Cardiac septum (tissue), 1 donor: Measurements from ENCODE around the gene REC114. TPM values are rescaled to one million over a fixed set of nuclear protein-coding genes. Genes with fewer than 3 reads are reported as not detected.
"Not testable (repeated sequence)": the region's sequence is repeated elsewhere in the genome, so short reads cannot be mapped to it uniquely, and the experiment has no call there.

Source experiments
- DNase-seq: peaks from one replicate; pipeline ENCODE4 v3.0.0-alpha.2; 2020; ENCODE audit warnings: low spot score
- intact Hi-C: fragments of 100-400 bp; cut with DNase I; formaldehyde crosslinking; loops from one replicate; pipeline ENCODE4 v1.14.0; 2022
- total RNA-seq: library from RNA; stranded (reverse); fragmentation: NEBNext Ultra II Directional; extraction: Animal tissue kit (Norgen Biotek cat#: 25700); gene quantifications from one replicate; pipeline ENCODE4 v1.2.1, GENCODE V29; 2021
- donor health status: DM: no; HTN: no; CAD: no.

REC114 gene
- total RNA-seq, 1 donor from 2014 or later = not detected

DNA sequence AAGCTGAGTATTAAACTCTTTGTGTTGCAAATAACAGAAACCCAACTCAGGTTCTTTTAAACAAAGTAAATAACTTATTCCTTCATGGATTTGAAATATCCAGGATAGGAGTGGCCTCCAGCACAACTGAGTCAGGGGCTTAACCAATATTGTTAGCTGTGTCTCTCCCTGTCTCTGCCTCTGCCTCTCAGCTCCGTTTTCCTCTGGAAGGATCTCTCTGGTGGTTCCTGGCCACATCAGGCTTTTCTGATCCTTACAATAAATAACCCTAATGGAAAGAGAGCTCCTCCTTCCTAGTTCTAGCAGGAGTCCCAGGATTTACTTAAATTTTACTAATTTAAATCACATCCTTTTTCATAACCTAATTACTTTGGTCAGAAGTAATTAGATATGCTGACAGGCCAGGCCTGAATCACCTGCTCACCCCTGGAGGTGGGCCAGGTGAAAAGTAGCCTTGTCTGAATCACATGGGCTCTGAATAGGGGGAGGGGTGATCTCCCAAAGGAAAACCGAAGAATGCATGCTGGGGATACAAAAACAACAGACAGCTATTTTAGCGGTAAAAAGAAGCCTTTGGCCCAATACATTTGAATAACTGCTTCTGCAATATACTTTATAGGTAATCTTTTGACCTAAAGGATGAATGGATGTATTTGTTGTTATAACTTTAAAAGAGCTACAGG lies 75.4 kb downstream of the REC114 start:
- DNase-seq = no peak
- intact Hi-C loops = loop anchor here (10.0 kb wide), 1 partner anchor 154 kb away; the partner anchor contains the start of gene HCN4

DNA sequence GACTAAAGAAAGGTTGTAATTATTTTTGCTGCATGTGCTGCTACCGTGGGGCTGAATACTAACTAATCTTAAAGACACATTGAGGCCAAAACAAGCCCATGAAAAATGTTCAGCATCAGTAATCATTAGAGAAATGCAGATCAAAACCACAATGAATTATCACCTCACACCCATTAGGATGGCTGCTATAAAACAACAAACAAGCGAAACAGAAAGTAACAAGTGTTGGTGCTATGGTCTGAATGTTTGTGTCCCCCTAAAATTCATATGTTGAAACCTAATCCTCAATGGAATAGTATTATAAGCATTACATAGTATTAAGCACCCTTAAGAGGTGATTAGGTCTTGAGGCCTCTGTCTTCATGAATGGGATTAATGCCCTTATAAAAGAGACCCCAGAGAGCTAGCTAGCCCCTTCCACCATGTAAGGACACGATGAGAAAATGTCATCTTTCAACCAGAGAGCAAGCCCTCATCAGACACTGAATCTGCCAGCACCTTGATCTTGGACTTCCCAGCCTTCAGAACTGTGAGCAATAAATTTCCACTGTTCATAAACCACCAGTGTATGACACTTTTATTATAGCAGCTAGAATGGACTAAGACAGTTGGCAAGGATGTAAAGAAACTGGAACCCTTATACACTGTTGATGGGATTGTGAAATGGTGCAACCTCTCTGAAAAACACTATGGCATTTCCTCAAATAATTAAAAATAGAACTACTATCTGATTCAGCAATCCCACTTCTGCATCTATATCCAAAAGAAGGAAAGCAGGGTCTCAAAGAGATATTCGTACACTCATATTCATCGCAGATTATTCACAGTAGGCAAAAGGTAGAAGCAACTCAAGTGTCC lies 76.1 kb downstream of the REC114 start:
- intact Hi-C loops = loop anchor here (10.0 kb wide), 1 partner anchor 154 kb away; the partner anchor contains the start of gene HCN4
- DNase-seq = no peak

DNA sequence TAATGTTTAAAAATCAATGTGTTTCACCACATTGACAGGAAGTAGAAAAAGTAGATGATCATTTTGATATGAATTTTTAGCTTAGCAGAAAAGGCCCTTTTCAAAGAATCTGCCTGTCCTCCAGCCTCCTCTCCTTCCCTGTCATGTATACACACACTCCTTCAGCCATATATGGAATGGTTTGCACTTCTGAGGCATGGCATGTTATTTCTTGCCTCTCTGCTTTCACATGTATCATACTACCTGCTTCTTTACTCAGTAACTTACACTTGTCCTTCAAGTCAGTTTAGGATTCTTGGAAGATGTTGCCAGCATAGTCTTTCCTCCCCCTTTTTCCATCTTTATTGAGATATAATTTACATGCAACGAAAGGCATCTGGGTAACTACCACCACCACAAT lies 79.0 kb downstream of the REC114 start:
- no peak for DNase-seq
- intact Hi-C loops = no loop called here

DNA sequence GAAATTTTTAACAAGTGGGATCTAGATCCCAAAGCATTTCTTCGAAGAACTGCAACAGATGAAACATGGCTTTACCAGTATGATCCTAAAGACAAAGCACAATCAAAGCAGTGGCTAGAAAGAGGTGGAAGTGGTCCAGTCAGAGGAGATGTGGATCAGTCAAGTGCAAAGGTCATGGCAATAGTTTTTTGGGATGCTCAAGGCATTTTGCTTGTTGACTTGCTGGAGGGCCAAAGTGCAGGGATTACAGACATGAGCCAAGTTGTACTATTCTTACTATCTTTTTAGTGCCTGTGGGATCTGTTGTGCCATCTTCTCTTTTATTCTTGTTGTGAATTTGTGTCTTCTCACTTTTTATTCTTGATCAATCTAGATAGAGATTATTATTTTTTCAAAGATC lies 82.0 kb downstream of the REC114 start:
- intact Hi-C loops = no loop called here
- DNase-seq = no peak

DNA sequence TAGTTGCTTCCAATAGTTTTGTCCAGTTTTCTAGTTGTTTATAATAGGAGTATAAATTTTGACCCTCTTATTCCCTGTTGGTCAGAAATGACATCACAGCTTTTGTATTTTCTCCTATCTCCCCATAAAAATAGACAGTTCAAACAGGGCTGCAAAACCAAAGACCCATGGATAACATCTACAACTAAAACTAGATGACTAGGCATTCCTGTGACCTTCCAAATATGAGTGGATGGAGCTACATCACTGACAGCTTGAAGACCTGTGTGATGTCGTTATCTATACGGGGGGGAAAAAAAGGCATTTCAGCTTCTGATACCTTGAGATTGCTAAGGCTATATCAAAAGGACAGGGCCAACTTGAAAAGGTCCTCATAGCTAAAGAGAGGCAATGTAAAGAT lies 84.6 kb downstream of the REC114 start:
- intact Hi-C loops = no loop called here
- DNase-seq = no peak

DNA sequence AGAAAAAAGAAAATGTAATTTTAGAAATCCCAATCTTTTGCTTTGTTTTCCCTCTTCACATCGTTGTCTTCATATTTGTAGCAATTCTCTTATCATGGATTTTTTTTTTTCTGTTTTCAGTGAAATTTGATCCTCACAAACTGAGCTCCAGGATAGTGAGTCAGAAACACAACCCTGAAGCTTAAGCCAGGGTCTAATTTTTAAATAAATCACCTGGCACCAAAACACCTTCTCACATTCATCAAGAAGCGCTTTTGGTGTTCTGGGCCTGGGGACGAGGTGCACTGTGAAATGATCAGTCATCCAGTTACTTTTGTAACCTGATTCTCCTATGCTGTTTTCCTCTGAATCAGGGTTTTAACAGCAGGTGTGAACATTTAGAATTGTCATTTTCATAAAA lies 87.7 kb downstream of the REC114 start:
- intact Hi-C loops = no loop called here
- DNase-seq = no peak

DNA sequence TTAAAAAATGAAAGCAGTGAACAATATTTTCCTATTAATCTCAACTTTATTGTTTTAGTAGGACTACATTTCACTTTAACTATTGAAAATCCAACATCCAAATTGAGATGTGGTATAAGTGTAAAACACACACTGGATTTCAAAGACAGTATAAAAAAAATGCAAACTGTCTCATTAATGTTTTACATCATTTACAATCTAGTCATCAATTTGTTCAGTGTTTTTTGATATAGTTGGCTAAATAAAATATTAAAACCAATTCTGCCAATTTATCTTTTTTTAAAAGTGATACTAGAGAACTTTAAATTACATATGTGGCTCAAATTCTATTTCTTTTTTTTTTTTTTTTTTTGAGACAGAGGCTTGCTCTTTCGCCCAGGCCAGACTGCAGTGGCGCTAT lies 95.2 kb downstream of the REC114 start:
- no peak for DNase-seq
- intact Hi-C loops = no loop called here

DNA sequence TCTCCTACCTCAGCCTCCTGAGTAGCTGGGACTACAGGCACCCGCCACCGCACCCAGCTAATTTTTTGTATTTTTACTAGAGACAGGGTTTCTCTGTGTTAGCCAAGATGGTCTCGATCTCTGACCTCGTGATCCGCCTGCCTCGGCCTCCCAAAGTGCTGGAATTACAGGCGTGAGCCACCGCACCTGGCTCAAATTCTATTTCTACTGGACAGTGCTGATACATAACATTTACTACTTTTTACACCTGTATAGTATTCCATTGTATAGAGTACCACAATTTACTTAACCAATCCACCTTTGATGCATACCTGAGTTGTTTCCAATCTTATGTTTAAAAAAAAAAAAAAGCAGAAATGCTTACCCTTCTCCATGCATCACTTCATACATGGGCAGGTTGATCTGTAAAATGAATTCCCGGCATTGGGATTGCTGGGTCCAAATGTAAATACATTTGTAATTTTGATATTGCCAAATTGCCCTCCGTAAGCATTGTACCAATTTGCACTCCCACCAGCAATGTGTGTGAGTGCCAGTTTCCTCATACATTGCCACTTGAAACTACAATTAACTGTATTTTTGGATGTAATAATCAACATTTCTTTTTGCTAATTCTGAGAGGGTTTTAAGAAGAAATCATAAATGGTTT lies 95.7 kb downstream of the REC114 start:
- intact Hi-C loops = no loop called here
- DNase-seq = no peak

DNA sequence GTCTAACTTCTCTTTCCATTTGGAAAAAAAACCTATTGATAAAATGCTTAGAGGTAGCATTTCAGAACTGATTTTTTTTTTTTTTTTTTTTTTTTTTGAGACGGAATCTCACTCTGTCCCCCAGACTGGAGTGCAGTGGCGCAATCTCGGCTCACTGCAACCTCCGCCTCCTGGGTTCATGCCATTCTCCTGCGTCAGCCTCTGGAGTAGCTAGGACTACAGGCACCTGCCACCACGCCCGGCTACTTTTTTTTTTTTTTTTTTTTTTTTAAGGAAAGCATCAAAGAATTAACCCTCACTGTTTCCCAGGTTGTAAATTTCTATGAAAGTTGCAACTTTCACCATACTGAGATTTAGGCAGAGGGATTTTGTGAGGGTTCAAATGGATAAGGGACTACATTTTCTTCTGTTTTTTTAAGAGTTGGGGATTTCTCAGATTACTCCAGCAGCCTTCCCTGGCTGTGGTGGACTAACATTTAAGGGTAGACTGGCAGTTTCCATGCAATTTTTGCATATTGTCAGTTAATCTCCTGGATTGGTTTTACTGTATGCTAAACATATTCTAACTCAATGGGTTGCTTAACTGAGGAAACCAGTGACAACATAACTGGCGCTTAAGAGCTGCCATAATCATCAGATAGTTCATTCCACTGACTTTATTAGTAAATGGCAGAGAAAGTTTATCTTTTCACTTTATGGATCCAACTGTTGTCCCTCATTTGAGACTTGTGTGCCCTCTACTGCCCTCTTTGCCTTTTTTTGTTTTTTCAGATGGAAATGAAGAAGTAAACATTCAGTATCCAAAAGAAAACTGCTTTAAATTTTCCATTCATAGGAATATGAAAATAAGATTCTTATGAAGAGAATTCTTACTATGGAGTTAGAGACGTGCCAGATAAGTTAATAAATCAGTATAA lies 96.5 kb downstream of the REC114 start:
- DNase-seq = no peak

DNA sequence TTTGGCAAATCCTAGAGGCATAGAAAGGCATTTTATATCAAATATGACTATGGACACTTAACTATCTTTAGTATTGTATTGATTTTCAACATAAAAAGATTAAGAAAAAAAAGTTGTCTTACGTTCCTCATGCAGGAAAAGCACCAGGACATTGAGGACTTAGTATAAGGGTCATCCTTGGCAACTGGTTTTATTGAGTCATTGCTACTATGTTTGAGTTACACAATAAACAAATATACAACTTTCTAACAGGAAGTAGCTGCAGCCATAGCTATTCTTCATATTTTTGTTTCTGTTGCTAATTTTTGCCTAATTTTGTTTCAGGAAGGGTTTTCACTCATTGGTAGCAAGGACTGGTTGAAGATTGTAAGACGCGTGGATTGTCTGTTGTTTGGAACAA lies 97.2 kb downstream of the REC114 start:
- intact Hi-C loops = no loop called here

More for the DNA sequence above, 96.5 kb downstream of the REC114 start:
- intact Hi-C loops = no loop called here

DNA sequence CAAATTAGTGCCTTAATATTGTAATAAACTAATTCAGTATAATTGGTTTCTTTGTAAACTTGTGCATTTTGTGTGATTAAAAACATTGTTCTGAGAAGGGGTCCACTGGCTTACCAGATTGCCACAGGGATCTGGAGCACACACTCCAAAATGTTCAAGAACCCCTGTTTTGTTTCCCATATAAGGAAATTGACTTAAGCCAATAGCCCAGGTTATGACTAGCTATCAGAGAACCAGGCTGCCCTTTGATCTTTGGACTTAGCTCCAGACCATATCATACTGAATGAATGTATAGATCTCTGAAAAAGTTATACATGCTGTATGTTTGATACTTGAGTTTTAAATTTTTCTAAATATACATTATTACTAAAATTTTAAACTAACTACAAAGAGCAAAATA lies 98.5 kb downstream of the REC114 start:
- no peak for DNase-seq
- intact Hi-C loops = no loop called here

More for the DNA sequence above, 97.2 kb downstream of the REC114 start:
- DNase-seq = no peak

DNA sequence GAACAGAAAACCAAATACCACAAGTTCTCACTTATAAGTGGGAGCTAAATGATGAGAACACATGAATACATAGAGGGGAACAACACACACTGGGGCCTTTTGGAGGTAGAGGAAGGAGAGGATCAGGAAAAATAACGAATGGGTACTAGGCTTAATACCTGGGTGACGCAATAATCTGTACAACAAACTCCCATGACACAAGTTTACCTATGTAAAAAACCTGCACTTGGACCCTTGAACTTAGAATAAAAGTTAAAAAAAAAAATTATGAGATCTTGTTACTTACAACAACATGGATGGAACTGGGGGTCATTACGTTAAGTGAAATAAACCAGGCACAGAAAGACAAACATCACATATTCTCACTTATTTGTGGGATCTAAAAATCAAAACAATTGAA lies 106.0 kb downstream of the REC114 start:
- intact Hi-C loops, DNase-seq: not testable (repeated sequence)

DNA sequence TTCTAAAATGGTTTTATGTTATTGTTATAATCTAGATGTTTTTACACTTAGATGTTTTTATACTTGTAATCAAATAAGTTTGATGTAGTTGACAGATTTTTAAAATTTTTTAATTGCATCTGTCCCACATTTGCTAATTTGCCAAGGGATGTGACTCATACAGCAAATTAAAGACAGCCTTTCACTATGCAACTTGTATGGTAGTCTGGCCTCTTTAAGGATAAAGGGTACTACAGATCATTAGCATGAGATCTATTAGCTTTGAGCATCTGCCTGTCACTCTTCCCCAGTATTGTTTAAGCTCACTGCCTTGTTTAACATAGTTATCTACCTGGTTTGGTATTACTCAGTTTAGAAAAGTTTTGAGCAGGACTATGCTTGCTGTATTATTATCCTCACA lies 107.2 kb downstream of the REC114 start:
- no peak for DNase-seq
- intact Hi-C loops = no loop called here

DNA sequence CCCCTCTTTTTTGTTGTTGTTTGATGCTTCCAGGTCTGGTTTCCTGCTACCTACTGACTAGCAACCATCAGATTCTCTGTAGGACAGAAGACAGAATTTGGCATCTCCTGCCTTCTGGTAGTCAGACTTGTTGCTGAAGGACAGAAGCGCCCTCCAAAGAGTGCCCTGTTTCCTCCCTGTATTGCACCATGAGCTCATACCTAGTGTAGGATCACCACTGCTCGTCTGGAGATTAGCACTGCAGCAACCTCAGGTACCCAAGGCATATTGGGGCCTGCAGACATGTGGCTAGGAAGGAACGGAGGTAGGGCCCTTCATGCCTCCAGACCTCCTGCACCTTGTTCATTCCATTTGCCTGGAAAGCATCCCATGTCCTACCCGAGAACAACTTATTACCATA lies 112.1 kb downstream of the REC114 start:
- intact Hi-C loops = no loop called here
- no peak for DNase-seq

DNA sequence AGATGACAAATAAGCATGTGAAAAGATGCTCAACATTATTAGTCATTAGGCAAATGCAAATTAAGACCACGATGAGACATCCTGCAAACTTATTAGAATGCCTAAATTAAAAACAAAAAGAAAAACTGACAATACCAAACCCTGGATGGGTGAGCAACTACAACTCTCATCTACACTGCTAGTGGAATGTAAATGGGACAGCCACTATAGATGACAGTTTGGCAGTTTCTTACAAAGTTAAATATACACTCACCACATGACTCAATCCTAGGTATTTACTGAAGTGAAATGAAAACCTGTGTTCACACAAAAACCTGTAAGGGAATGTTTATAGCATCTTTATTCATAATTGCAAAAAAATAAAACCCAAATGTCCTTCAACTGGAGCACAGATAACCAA lies 115.6 kb downstream of the REC114 start:
- DNase-seq = no peak
- intact Hi-C loops = no loop called here

DNA sequence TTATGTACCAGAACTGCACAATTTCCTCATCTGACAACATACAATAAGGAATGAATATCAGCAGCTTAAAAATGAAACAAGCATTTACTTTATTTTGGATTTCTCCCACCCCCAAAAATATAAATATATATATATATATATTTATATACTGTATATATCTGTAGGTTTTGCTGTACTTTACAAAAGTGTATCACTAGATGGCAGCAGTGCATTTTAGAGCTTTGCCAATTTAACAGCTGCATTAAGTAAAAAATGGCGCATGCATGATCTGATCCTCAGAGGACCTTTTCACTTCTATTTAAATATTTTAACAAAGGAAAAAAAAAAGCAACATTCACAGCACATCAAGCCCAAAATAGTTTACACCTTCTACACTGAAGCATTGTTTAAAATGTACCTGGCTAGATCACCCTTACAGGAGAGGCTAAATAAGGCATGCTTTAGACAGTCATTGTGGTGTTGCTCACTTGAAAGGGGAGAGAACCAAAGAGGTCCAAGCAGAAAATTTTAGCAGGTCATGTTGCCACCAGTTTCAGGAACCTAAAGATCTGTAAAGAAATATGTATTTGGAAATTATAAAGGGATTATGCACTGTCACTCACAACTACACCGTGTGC lies 117.6 kb downstream of the REC114 start:
- intact Hi-C loops = loop anchor here (1.0 to 5.0 kb wide), 2 partner anchors 76 to 142 kb away; no protein-coding TSS in a partner anchor
- DNase-seq = no peak

DNA sequence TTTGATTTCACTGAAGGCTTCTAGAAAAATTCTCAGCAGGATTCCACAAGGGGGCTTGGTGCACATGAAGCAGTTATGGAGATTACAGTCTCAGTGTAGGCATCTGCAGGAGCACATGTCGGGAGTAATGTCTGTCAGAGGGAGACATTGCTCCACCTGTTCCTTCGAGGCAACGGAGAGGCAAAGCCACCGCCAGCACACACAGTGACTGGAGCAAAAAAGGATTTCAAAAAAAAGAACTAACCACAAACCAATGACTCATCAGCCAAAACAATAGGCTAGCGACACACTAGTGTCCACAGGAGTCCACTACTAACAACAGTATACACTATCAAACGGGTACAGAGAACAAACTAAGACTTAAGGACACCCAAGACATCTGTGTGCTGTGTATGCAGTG lies 121.3 kb downstream of the REC114 start:
- intact Hi-C loops = loop anchor here (5.0 kb wide), 1 partner anchor 138 kb away; no protein-coding TSS in a partner anchor

DNA sequence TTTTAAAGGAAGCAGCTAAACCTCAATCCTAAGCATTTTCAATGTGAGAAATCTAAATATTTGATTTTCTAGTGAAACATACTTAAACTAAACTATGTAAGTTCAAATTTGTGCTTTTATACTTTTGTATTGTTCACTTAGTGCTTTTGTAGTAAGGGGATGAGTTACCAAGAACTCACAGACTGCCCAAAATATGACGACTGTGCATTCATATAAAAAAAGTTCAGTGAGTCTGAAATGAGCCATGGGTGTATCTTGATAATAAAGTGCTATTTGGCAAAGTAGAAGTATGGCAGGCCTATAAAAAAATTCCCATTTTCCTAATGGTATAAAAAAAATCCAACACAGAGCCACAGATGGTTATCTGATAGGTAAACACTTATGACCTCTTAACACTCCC lies 124.1 kb downstream of the REC114 start:
- intact Hi-C loops = no loop called here
- DNase-seq = no peak

More for the DNA sequence above, 121.3 kb downstream of the REC114 start:
- no peak for DNase-seq
